Left ventricle myocardium inferior (tissue), 1 donor: ENCODE data around the gene FAM170B. TPM values are rescaled to one million over a fixed set of nuclear protein-coding genes. Genes with fewer than 3 reads are reported as not detected.

Experiments used
- DNase-seq: peaks from one replicate; pipeline ENCODE4 v3.0.0-alpha.2; 2020
- H3K27ac ChIP-seq: fragments of 200-600 bp; replicated peaks from 2 replicates; pipeline ENCODE4 v1.8.0; 2021
- H3K27me3 ChIP-seq: fragments of 200-600 bp; 2 replicates; pipeline ENCODE4 v1.8.0; 2021; ENCODE audit warnings: low read depth
- H3K36me3 ChIP-seq: fragments of 200-600 bp; 2 replicates; pipeline ENCODE4 v1.8.0; 2021
- H3K4me1 ChIP-seq: fragments of 200-600 bp; 2 replicates; pipeline ENCODE4 v1.8.0; 2021
- H3K4me3 ChIP-seq: fragments of 200-600 bp; 2 replicates; pipeline ENCODE4 v1.8.0; 2021; ENCODE audit warnings: mild to moderate bottlenecking, moderate library complexity
- H3K9me3 ChIP-seq: fragments of 200-600 bp; replicated peaks from 2 replicates; pipeline ENCODE4 v1.8.0; 2021
- intact Hi-C: fragments of 100-400 bp; cut with micrococcal nuclease; formaldehyde crosslinking; loops from one replicate; pipeline ENCODE4 v1.11.0; 2022
- total RNA-seq: library from RNA; stranded (reverse); fragmentation: NEBNext Ultra II Directional; extraction: Animal tissue kit (Norgen Biotek cat#: 25700); gene quantifications from one replicate; pipeline ENCODE4 v1.2.1, GENCODE V29; 2021
- TF ChIP-seq, protein P1 (sequence below): fragments of 200-600 bp; IDR thresholded peaks from 2 replicates; pipeline ENCODE4 v1.8.0; 2021; ENCODE audit warnings: antibody characterized with exemption, mild to moderate bottlenecking, borderline replicate concordance
- donor health status: DM: no; HTN: yes; CAD: no; lungs with severe emphysema.

FAM170B gene
- total RNA-seq, 1 donor from 2014 or later, result not detected

DNA sequence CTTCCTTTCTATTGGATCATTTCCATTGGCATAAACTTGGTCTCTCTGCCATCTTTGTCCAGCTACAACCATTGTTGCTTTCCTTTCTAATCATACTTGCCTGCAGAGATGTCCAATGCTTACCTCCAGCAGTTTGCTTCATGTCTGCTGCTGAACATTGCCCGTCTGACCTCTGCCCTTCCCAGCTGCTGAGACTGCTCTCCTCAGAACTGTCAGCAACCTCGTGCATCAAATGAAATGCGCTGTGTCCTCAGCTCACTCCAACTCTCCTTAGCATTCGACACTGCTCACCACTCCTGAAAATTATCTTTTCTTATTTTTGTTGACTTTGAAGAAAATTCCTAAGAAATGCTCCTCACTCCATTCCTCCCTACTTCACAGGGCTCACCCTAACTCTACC, 5.0 kb downstream of the FAM170B start:
- Histone ChIP-seq H3K9me3 (no peaks in the 10 kb centered on the region), H3K27me3 (no peaks in the 10 kb centered on the region), H3K27ac (no peak overlapping the region), H3K4me3 (no peak overlapping the region), H3K36me3 (no peaks in the 10 kb centered on the region), H3K4me1 (peaks cover 12% of the 10 kb centered on the region)
- intact Hi-C loops, result no loop called here
- no peak for DNase-seq
- TF ChIP-seq, protein P1, sequence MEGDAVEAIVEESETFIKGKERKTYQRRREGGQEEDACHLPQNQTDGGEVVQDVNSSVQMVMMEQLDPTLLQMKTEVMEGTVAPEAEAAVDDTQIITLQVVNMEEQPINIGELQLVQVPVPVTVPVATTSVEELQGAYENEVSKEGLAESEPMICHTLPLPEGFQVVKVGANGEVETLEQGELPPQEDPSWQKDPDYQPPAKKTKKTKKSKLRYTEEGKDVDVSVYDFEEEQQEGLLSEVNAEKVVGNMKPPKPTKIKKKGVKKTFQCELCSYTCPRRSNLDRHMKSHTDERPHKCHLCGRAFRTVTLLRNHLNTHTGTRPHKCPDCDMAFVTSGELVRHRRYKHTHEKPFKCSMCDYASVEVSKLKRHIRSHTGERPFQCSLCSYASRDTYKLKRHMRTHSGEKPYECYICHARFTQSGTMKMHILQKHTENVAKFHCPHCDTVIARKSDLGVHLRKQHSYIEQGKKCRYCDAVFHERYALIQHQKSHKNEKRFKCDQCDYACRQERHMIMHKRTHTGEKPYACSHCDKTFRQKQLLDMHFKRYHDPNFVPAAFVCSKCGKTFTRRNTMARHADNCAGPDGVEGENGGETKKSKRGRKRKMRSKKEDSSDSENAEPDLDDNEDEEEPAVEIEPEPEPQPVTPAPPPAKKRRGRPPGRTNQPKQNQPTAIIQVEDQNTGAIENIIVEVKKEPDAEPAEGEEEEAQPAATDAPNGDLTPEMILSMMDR, result no peak

DNA sequence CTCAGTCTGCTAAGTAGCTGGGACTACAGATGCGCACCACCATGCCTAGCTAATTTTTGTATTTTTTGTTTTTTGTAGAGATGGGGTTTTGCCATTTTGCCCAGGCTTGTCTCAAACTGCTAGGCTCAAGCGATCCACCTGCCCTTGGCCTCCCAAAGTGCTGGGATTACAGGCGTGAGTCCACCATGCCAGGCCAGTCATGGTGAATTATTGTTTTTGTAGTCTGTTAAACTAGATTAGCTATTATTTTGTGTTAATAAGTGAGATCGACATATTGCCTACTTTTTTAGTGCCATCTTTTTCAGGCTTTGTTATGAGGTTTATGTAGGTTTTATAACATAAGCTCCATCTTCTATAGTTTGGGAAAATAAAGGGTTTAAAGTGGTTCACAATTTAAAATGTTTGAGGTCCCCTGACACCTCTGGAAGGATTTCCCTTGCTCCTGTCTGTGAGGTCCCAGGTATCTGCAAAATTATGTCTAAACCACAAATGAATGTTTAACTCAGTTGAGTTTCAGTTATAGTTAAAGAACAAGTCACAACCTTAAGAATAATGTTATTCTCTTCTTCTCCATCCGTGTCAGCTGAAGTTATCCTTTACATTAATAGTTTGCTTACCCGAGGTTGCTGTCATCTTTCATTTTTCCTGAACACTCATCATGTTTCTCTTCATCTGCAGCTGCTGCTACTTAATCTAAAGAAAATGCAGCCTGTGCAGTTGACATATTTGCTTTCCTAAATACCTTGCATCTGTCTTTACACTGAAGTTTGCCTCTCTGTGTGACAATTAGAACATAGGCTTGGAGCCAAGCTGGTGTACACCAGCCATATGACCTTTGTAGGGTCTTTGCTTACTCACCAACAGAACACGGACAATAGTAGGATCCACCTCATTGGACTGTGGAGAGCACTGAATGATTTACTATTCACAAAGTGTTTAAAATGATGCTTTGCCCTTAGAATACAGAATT, 9.6 kb downstream of the FAM170B start:
- H3K4me3 ChIP-seq, result no peak overlapping the region
- no peaks in the 10 kb centered on the region for H3K27me3 ChIP-seq
- no peak overlapping the region for H3K27ac ChIP-seq
- H3K4me1 ChIP-seq, result no peaks in the 10 kb centered on the region
- TF ChIP-seq, protein P1, result no peak
- no peak for DNase-seq
- intact Hi-C loops, result no loop called here
- no peaks in the 10 kb centered on the region for H3K9me3 ChIP-seq
- H3K36me3 ChIP-seq, result no peaks in the 10 kb centered on the region

DNA sequence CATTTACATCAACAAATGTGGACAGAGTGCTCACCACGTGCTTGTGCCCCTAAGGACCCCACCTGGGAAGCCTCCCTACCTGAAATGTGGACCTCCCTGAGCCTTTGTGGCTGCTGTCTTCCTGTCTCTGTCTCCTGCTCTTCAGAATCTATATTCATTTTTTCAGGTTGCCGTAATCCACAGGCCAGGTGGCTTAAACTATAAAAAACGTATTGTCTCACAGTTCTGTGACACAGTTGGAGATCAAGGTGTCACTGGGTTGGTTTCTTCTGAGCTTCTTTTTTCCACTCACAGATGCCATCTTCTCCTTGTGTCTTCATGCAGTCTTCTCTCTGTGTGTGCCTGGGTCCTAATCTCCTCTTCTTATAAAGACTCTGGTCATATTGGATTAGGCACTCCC, 12.9 kb downstream of the FAM170B start:
- Histone ChIP-seq H3K4me3 (no peak overlapping the region), H3K27ac (no peak overlapping the region), H3K4me1 (peaks cover 7% of the 10 kb centered on the region), H3K9me3 (no peaks in the 10 kb centered on the region), H3K27me3 (no peaks in the 10 kb centered on the region), H3K36me3 (no peaks in the 10 kb centered on the region)
- DNase-seq, result no peak
- intact Hi-C loops, result no loop called here
- TF ChIP-seq, protein P1, result no peak

DNA sequence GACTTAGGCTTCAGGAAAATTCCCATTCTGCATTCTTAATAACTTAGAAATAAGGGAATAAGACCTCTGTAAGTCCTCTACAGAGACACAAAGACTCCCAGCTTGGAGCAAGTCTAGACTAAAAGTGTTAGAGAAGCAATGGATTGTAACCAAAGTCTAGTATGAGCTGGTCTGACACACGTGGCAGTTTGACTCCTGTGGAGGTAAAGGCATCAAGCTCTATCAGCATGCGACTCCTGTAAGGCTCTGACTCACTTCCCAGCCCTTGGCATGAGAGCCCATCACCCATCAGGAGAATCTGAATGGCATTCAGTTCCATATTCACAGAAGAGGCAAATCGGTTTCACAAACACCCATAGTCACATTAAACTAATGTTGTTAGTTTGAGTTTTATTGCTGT, 14.1 kb downstream of the FAM170B start:
- Histone ChIP-seq H3K36me3 (no peaks in the 10 kb centered on the region), H3K9me3 (no peaks in the 10 kb centered on the region), H3K27me3 (no peaks in the 10 kb centered on the region), H3K4me3 (no peak overlapping the region), H3K27ac (no peak overlapping the region), H3K4me1 (peaks cover 14% of the 10 kb centered on the region)
- intact Hi-C loops, result no loop called here
- TF ChIP-seq, protein P1, result no peak
- no peak for DNase-seq

DNA sequence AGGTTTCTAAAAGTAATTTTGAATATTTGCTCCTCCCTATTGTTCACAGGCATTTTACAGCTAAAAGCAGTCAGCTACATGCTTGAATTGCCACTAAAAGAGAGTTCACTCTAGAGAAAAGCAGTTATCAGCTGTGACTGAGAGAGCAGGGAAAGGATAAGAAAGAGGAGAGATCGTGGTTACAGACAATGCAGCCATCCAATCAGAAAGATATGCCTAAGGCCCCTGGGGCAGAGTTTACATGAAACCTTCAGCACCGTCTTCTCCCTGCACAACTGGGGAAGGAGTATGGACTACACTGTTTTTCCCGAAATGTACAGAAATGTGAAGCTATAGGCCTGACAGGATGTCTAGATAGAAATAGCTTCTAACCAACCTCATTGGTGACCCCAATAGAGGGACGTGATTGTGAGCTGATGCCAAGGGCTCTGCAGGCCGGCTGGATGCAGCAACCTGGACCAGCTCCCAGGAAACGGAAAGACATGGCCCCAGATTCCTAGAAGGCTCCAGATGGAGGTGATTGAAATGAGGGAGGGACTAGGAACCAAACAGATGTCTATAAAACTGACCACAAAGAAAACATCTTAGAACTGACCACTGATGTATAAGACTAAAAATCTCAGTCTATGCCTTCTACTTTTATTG, 15.3 kb downstream of the FAM170B start:
- Histone ChIP-seq H3K9me3 (no peaks in the 10 kb centered on the region), H3K4me1 (peaks cover 26% of the 10 kb centered on the region), H3K36me3 (no peaks in the 10 kb centered on the region), H3K4me3 (no peak overlapping the region), H3K27ac (no peak overlapping the region), H3K27me3 (no peaks in the 10 kb centered on the region)
- intact Hi-C loops, result no loop called here
- DNase-seq, result no peak
- TF ChIP-seq, protein P1, result no peak
